WERI-Rb-1 (cell line): ENCODE results near the gene RGS11.

Source experiments
- DNase-seq: peaks from one replicate; pipeline ENCODE4 v3.0.0-alpha.2; 2020
- H3K27ac ChIP-seq: fragments of 250-450 bp; sonication (Bioruptor Pico); 2 replicates; pipeline ENCODE4 v1.5.1; 2020; ENCODE audit warnings: mild to moderate bottlenecking, moderate library complexity
- H3K27me3 ChIP-seq: fragments of 250-450 bp; sonication (Bioruptor Pico); 2 replicates; pipeline ENCODE4 v1.5.1; 2021; ENCODE audit warnings: mild to moderate bottlenecking, low read depth, moderate library complexity; ENCODE audit not compliant: insufficient read depth, severe bottlenecking
- H3K36me3 ChIP-seq: fragments of 250-450 bp; sonication (Bioruptor Pico); 2 replicates; pipeline ENCODE4 v1.5.1; 2020; ENCODE audit warnings: mild to moderate bottlenecking, moderate library complexity
- H3K4me3 ChIP-seq: 2 replicates; pipeline ENCODE4 v1.5.1; 2011; ENCODE audit warnings: low read depth, mild to moderate bottlenecking, control low read depth, low read length
- H3K9me3 ChIP-seq: fragments of 250-450 bp; sonication (Bioruptor Pico); 2 replicates; pipeline ENCODE4 v1.5.1; 2021; ENCODE audit warnings: mild to moderate bottlenecking, moderate library complexity; ENCODE audit not compliant: severe bottlenecking
- CTCF ChIP-seq: IDR thresholded peaks from 2 replicates; pipeline ENCODE4 v1.5.1; 2011; ENCODE audit warnings: low read depth, mild to moderate bottlenecking, control low read depth, inconsistent platforms, low read length

RGS11 gene

GRCh38 chr16:265002-265529 lies 10.7 kb downstream of the RGS11 start:
- no peaks in the 10 kb centered on the region for H3K27me3 ChIP-seq
- H3K27ac ChIP-seq: no peak overlapping the region
- DNase-seq: no peak
- TF ChIP-seq CTCF: no peak
- H3K9me3 ChIP-seq: no peaks in the 10 kb centered on the region
- no peak overlapping the region for H3K4me3 ChIP-seq
- peaks cover 9% of the 10 kb centered on the region for H3K36me3 ChIP-seq

GRCh38 chr16:264440-264951 lies 11.2 kb downstream of the RGS11 start:
- Histone ChIP-seq H3K9me3 (no peaks in the 10 kb centered on the region), H3K4me3 (no peak overlapping the region), H3K27ac (no peak overlapping the region), H3K36me3 (peaks cover 9% of the 10 kb centered on the region), H3K27me3 (no peaks in the 10 kb centered on the region)
- no peak for TF ChIP-seq CTCF
- DNase-seq: peak; percentile 5

GRCh38 chr16:263944-264343 lies 11.8 kb downstream of the RGS11 start:
- Histone ChIP-seq H3K9me3 (no peaks in the 10 kb centered on the region), H3K4me3 (no peak overlapping the region), H3K27me3 (no peaks in the 10 kb centered on the region), H3K27ac (no peak overlapping the region), H3K36me3 (peaks cover 9% of the 10 kb centered on the region)
- DNase-seq: no peak
- no peak for TF ChIP-seq CTCF

GRCh38 chr16:263182-263774 lies 12.5 kb downstream of the RGS11 start:
- H3K27ac ChIP-seq: no peak overlapping the region
- no peak overlapping the region for H3K4me3 ChIP-seq
- no peak for DNase-seq
- peaks cover 9% of the 10 kb centered on the region for H3K36me3 ChIP-seq
- no peak for TF ChIP-seq CTCF
- no peaks in the 10 kb centered on the region for H3K9me3 ChIP-seq
- no peaks in the 10 kb centered on the region for H3K27me3 ChIP-seq

- peaks cover 9% of the 10 kb centered on the region for H3K36me3 ChIP-seq
Observed at GRCh38 chr16:262121-262745, 13.5 kb downstream of the RGS11 start.

More at GRCh38 chr16:262121-262745, 13.5 kb downstream of the RGS11 start:
- Histone ChIP-seq H3K27me3 (no peaks in the 10 kb centered on the region), H3K4me3 (no peak overlapping the region), H3K27ac (no peak overlapping the region), H3K9me3 (no peaks in the 10 kb centered on the region)
- TF ChIP-seq CTCF: no peak
- peak; percentile 5 for DNase-seq
